VCaP (cell line): Measurements from ENCODE around the gene KPNA2.
"Not testable (repeated sequence)": the region's sequence is repeated elsewhere in the genome, so short reads cannot be mapped to it uniquely, and the experiment has no call there.

Experiments
- H3K27ac ChIP-seq: fragments of 450-650 bp; 2 replicates; pipeline ENCODE4 v1.5.1; 2017
- TF ChIP-seq, protein P1 (sequence below): fragments of 450-650 bp; conservative IDR thresholded peaks from 2 replicates; pipeline ENCODE4 v1.5.1; 2017; ENCODE audit warnings: mild to moderate bottlenecking, moderate library complexity

Gene KPNA2

DNA sequence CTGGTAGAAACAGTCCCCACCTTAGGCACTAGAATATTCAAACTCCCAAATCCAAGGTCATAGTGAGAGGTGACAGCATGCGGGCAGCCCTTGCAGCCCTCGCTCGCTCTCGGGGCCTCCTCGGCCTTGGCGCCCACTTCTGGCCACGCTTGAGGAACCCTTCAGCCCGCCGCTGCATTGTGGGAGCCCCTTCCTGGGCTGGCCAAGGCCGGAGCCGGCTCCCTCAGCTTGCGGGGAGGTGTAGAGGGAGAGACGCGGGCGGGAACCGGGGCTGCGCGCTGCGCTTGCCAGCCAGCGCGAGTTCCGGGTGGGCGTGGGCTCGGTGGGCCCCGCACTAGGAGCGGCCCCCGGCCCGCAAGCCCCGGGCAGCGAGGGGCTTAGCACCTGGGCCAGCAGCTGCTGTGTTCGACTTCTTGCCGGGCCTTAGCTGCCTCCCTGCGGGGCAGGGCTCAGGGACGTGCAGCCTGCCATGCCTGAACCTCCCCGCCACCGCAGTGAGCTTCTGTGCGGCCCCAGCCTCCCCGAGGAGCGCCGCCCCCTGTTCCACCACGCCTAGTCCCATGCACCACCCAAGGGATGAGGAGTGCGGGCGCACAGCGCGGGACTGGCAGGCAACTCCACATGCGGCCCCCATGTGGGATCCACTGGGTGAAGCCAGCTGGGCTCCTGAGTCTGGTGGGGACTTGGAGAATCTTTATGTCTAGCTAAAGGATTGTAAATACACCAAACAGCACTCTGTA, 45.0 kb downstream of the KPNA2 start:
- H3K27ac ChIP-seq, result no peak overlapping the region
- TF ChIP-seq, protein P1, sequence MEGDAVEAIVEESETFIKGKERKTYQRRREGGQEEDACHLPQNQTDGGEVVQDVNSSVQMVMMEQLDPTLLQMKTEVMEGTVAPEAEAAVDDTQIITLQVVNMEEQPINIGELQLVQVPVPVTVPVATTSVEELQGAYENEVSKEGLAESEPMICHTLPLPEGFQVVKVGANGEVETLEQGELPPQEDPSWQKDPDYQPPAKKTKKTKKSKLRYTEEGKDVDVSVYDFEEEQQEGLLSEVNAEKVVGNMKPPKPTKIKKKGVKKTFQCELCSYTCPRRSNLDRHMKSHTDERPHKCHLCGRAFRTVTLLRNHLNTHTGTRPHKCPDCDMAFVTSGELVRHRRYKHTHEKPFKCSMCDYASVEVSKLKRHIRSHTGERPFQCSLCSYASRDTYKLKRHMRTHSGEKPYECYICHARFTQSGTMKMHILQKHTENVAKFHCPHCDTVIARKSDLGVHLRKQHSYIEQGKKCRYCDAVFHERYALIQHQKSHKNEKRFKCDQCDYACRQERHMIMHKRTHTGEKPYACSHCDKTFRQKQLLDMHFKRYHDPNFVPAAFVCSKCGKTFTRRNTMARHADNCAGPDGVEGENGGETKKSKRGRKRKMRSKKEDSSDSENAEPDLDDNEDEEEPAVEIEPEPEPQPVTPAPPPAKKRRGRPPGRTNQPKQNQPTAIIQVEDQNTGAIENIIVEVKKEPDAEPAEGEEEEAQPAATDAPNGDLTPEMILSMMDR, result no peak

DNA sequence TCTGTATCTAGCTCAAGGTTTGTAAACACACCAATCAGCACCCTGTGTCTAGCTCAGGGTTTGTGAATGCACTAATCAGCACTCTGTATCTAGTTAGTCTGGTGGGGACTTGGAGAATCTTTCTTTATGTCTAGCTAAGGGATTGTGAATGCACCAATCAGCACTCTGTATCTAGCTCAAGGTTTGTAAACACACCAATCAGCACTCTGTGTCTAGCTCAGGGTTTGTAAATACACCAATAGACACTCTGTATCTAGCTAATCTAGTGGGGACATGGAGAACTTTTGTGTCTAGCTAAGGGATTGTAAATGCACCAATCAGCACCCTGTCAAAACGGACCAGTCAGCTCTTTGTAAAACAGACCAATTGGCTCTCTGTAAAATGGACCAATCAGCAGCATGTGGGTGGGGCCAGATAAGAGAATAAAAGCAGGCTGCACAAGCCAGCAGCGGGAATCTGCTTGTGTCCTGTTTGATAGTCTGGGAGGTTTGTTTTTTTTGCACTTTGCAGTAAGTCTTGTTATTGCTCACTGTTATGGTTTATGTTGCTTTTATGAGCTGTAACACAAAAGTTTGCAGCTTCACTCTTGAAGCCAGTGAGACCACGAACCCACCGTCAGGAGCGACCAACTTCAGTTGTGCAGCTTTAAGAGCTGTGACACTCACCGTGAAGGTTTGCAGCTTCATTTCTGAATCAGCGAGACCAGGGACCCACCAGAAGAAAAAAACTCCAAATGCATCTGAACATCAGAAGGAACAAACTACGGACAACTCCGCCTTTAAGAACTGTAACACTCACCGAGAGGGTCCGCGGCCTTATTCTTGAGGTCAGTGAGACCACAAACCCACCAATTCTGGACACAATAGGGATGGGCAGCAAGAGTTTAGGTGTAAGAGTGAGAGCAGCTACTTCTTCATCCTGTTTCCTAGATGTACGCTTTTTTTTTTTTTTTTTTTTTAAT, 46.0 kb downstream of the KPNA2 start:
- not testable (repeated sequence) for H3K27ac ChIP-seq

DNA sequence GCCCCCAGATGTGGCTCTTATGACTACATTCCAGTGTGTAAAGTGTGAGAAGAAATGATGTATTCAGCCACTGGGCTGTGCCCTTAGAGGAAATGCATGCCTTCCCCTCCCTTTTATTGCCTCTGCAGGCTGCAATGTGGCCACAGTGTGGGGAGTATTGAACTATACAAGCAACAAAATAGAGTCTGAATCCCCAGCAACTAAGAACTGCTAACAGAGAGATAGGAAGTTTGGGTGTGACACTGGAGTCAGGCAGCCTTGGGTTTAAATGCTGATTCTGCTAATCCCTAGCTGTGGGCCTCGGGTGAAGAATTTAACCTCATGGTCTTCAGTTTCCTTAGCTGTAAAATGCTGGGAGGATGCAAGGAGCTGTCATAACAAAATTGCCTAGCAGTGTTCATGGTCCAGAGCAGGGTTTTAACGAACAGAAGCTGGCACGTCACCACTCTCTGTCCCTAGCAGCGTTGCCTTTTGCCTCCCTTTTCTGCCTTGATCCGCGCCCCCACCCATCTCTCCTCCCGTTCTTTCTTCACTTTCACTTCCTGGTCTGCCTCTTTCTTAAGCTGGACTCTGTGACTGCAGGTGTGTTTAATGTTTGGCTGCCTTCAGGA, 50.3 kb downstream of the KPNA2 start:
- no peak overlapping the region for H3K27ac ChIP-seq
- TF ChIP-seq, protein P1, result no peak

DNA sequence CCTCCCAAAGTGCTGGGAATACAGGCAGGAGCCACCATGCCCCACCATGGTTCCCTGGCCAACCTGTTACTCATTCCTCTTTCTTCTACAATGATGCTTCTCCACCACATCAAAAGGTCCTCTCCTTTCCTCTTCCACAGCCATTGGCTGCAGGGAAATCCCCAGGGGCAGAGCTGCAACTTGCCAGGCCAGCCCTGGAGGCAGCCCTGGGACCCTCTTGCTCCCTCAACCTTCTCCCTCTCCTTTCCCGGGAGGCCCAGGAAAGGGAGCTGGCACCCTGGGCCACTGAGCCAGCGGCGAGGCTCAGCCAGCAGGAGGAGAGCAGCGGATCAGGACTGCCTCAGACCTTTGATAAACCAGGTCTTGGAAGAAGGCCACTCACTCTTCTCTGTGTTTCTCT, 51.1 kb downstream of the KPNA2 start:
- not testable (repeated sequence) for H3K27ac ChIP-seq

DNA sequence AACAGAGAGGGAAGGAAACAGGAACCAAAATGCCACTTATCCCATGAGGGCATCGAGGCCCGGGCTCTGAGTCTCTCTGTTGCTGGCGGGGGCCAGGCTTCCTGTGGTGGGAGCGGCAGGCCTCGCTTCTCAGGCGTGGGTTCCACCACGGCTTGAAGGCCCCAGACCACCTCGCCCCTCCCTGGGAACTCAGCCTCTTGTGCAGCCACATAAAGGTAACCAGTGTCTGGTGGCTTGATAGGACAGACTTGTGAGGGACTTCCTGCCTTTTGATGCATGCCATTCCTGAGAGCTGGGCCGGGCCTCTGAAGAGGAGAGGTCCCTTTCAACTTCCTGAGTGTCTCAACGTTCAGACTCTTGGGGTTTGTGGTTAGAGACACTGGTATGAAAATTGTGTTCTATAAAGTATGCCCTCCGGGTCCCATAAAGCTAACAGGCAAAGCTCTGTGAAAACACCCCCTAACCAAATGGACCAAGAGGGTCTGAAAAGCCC, 51.6 kb downstream of the KPNA2 start:
- H3K27ac ChIP-seq, result not testable (repeated sequence)

DNA sequence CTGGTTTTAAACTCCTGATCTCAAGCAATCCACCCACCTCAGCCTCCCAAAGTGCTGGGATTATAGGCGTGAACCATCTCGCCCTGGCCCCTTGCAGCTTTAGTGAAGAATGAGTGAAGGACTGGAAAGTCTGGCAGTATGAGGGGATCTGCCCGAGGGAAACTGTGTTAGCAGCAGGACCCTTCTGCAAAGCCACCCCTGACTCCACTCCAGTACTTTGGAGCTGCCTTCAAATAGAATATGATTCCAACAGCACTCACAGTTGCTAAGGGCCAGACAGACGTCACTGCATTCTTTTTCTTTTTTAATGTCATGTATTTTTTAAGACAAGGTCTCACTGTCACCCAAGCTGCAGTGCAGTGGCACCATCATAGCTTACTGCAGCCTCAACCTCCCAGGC, 52.3 kb downstream of the KPNA2 start:
- no peak overlapping the region for H3K27ac ChIP-seq
- TF ChIP-seq, protein P1, result no peak

DNA sequence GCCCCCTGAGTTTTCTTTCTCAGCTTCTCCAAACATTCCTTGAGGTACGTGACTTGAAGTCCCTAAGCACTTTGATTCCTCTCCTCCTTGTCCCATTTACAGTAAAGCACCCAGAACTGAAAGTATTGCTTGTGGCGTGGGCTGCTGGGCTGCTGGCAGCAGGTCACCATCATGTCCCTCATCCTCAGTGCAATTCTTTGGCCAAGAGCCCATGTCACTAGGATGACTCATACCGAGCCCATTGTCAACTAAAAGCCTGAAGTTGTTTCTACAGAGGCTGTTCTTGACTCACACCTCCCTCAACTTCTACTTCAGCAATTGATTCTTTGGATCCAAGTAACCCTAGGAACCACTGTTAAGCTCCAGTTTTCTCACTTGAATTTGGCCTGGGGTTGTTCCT, 54.3 kb downstream of the KPNA2 start:
- H3K27ac ChIP-seq, result no peak overlapping the region
- TF ChIP-seq, protein P1, result no peak

DNA sequence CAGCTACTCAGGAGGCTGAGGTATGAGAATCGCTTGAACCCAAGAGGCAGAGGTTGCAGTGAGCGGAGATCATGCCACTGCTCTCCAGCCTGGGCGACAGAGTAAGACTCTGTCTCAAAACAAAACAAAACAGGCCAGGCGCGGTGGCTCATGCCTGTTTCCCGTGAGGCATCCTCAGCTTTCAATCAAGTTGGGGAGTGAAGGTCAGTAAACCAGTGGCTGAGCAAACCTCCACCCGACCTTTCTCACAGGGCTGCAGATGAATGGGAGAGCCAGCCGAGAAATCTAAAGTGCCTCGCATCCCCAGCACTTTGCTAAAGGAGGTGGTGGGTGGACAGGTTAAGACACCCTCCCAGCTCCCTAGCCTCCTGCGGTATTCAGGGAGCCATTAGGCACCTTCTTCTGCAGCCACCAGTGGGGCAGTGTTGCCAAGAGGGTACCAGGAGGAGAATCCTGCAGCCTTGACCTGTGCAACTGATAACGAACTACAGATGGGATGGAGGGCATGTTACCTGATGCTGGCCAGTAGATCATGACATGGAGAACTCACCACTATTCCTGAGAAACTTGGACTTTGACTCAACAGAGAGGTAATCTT, 59.0 kb downstream of the KPNA2 start:
- no peak overlapping the region for H3K27ac ChIP-seq
- TF ChIP-seq, protein P1, result no peak
